ENCODE measurements around the gene PDSS1.
A peak's percentile ranks its signal among the peaks of the same experiment; 100 is the strongest.
"Not testable (repeated sequence)": the region's sequence is repeated elsewhere in the genome, so short reads cannot be mapped to it uniquely, and the experiment has no call there.

Gene PDSS1

GRCh38 chr10:26780793-26781601, 83.5 kb downstream of the PDSS1 start:
- H3K14ac ChIP-seq (ENCODE audit: low read length in 2 of 2): no peak overlapping the region
- no peak overlapping the region for H2BK15ac ChIP-seq (ENCODE audit: low read depth, poor library complexity, severe bottlenecking)
- H2AFZ ChIP-seq (ENCODE audit: low read depth, low read length): peak overlapping the region; percentile 10
- H2BK120ac ChIP-seq (ENCODE audit: low read depth, low read length): no peak overlapping the region
- H2BK12ac ChIP-seq (ENCODE audit: low read length in 2 of 2): no peak overlapping the region
- no peak overlapping the region for H3K23ac ChIP-seq (ENCODE audit: low read length in 2 of 2)
- no peaks in the 10 kb centered on the region for H3K27me3 ChIP-seq (ENCODE audit: control insufficient read depth in 1 of 2, insufficient read depth in 1 of 2, low read length in 2 of 2)
- H3K4me3 ChIP-seq (ENCODE audit: insufficient read depth in 1 of 2, low read depth in 1 of 2, low read length in 2 of 2): peak overlapping the region in 1 of 2 experiments; percentile 45
- DNase-seq: peak; percentile 81
- peaks cover 2% of the 10 kb centered on the region for H3K4me1 ChIP-seq (ENCODE audit: control insufficient read depth, insufficient read depth, low read depth, low read length)
- H4K8ac ChIP-seq (ENCODE audit: low read length): no peak overlapping the region
- H2AK5ac ChIP-seq (ENCODE audit: low read length, severe bottlenecking): no peak overlapping the region
- no peak overlapping the region for H2BK5ac ChIP-seq (ENCODE audit: low read depth, low read length, poor library complexity, severe bottlenecking)
- no peak overlapping the region for H3K18ac ChIP-seq (ENCODE audit: low read depth in 1 of 2, low read length in 2 of 2)
- no peaks in the 10 kb centered on the region for H3K9me3 ChIP-seq (ENCODE audit: control insufficient read depth, low read length)
- no peak overlapping the region for H4K91ac ChIP-seq (ENCODE audit: low read length)
- peaks cover 33% of the 10 kb centered on the region for H3K79me1 ChIP-seq (replicated peaks; ENCODE audit: low read length, poor library complexity, severe bottlenecking)
- peaks cover 0 to 4% of the 10 kb centered on the region in 2 experiments for H3K36me3 ChIP-seq (ENCODE audit: control insufficient read depth in 1 of 2, insufficient read depth in 2 of 2, low read depth in 1 of 2, low read length in 2 of 2)
- peak overlapping the region; percentile 80 for H3K9ac ChIP-seq (ENCODE audit: low read length)
- peak overlapping the region; percentile 65 for H3K27ac ChIP-seq (ENCODE audit: low read length, poor library complexity, severe bottlenecking)
- peak overlapping the region in 1 of 2 experiments; percentile 20 for H3K4ac ChIP-seq (ENCODE audit: low read depth in 1 of 2, low read length in 2 of 2)
- 81% methylated on average over 4 of the region's 4 CpGs for WGBS
- H3K4me2 ChIP-seq (ENCODE audit: low read length, poor library complexity, severe bottlenecking): no peak overlapping the region

DNA sequence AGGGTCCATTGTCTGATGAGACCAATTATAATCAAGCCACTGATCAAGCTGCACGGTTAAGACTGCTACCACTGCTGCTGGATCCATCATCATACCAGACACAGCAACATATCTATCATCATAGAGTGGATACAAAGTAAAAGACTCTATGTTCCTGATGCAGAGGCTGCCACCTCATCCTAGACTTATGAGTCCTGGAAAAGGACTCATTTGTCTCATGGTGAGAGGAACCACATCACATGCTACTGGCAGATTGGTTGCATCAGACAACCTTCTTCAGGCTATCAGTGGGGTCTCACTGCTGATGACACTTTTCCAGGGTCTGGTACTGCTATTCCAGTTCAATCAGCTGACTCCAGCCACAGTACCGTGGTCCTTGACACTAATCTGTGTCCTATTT, 84.3 kb downstream of the PDSS1 start:
- Histone ChIP-seq H3K4me1 (ENCODE audit: control insufficient read depth, insufficient read depth, low read depth, low read length) (peaks cover 2% of the 10 kb centered on the region), H2BK5ac (ENCODE audit: low read depth, low read length, poor library complexity, severe bottlenecking) (no peak overlapping the region), H3K79me1 (replicated peaks; ENCODE audit: low read length, poor library complexity, severe bottlenecking) (peaks cover 34% of the 10 kb centered on the region), H2BK120ac (ENCODE audit: low read depth, low read length) (no peak overlapping the region), H2BK15ac (ENCODE audit: low read depth, poor library complexity, severe bottlenecking) (no peak overlapping the region), H4K91ac (ENCODE audit: low read length) (no peak overlapping the region), H3K4ac (ENCODE audit: low read depth in 1 of 2, low read length in 2 of 2) (no peak overlapping the region), H3K9ac (ENCODE audit: low read length) (peak overlapping the region; percentile 80), H3K23ac (ENCODE audit: low read length in 2 of 2) (no peak overlapping the region), H2BK12ac (ENCODE audit: low read length in 2 of 2) (no peak overlapping the region), H4K8ac (ENCODE audit: low read length) (no peak overlapping the region), H2AFZ (ENCODE audit: low read depth, low read length) (no peak overlapping the region), H2AK5ac (ENCODE audit: low read length, severe bottlenecking) (peak overlapping the region; percentile 23), H3K27me3 (ENCODE audit: control insufficient read depth in 1 of 2, insufficient read depth in 1 of 2, low read length in 2 of 2) (no peaks in the 10 kb centered on the region), H3K18ac (ENCODE audit: low read depth in 1 of 2, low read length in 2 of 2) (no peak overlapping the region), H3K4me2 (ENCODE audit: low read length, poor library complexity, severe bottlenecking) (no peak overlapping the region), H3K14ac (ENCODE audit: low read length in 2 of 2) (no peak overlapping the region), H3K9me3 (ENCODE audit: control insufficient read depth, low read length) (no peaks in the 10 kb centered on the region), H3K27ac (ENCODE audit: low read length, poor library complexity, severe bottlenecking) (no peak overlapping the region), H3K36me3 (ENCODE audit: control insufficient read depth in 1 of 2, insufficient read depth in 2 of 2, low read depth in 1 of 2, low read length in 2 of 2) (peaks cover 0 to 4% of the 10 kb centered on the region in 2 experiments), H3K4me3 (ENCODE audit: insufficient read depth in 1 of 2, low read depth in 1 of 2, low read length in 2 of 2) (peak overlapping the region in 1 of 2 experiments; percentile 45)
- 93% methylated on average over 2 of the region's 2 CpGs for WGBS
- peak; percentile 18 for DNase-seq

DNA sequence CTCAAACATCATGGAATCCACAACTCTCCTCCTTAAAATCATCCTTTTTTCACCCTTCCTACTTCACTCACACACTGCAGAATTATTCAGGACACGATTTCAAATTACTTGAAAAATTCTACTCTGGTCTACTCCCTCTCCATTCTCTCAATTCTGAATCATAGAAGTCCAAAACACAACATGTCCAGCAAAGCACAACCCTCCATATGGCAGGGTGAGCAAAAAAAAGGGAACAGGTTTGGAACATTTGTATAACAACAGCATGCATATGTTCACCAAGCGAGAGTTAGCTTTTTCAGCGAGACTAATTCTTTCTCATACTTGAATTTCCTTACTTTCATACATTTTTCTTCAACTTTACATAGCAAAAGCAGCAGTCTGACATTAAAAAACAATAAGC, 89.9 kb downstream of the PDSS1 start:
- WGBS: 90% methylated on average over 3 of the region's 3 CpGs

GRCh38 chr10:26789779-26790178, 92.3 kb downstream of the PDSS1 start:
- not testable (repeated sequence) for DNase-seq; H3K4me1 ChIP-seq (ENCODE audit: control insufficient read depth, insufficient read depth, low read depth, low read length); H3K14ac ChIP-seq (ENCODE audit: low read length in 2 of 2); H3K4me3 ChIP-seq (ENCODE audit: insufficient read depth in 1 of 2, low read depth in 1 of 2, low read length in 2 of 2); H2AK5ac ChIP-seq (ENCODE audit: low read length, severe bottlenecking); H3K9ac ChIP-seq (ENCODE audit: low read length); H3K4ac ChIP-seq (ENCODE audit: low read depth in 1 of 2, low read length in 2 of 2); H2BK5ac ChIP-seq (ENCODE audit: low read depth, low read length, poor library complexity, severe bottlenecking); H3K23ac ChIP-seq (ENCODE audit: low read length in 2 of 2); H3K27me3 ChIP-seq (ENCODE audit: control insufficient read depth in 1 of 2, insufficient read depth in 1 of 2, low read length in 2 of 2); H2BK120ac ChIP-seq (ENCODE audit: low read depth, low read length); H4K8ac ChIP-seq (ENCODE audit: low read length); H3K27ac ChIP-seq (ENCODE audit: low read length, poor library complexity, severe bottlenecking); H3K9me3 ChIP-seq (ENCODE audit: control insufficient read depth, low read length); H2AFZ ChIP-seq (ENCODE audit: low read depth, low read length); H4K91ac ChIP-seq (ENCODE audit: low read length); H3K4me2 ChIP-seq (ENCODE audit: low read length, poor library complexity, severe bottlenecking); H3K18ac ChIP-seq (ENCODE audit: low read depth in 1 of 2, low read length in 2 of 2); H2BK15ac ChIP-seq (ENCODE audit: low read depth, poor library complexity, severe bottlenecking); H3K36me3 ChIP-seq (ENCODE audit: control insufficient read depth in 1 of 2, insufficient read depth in 2 of 2, low read depth in 1 of 2, low read length in 2 of 2); H2BK12ac ChIP-seq (ENCODE audit: low read length in 2 of 2)
- WGBS: no CpG with 5 or more reads among the region's 2 CpGs
- peaks cover 16% of the 10 kb centered on the region for H3K79me1 ChIP-seq (replicated peaks; ENCODE audit: low read length, poor library complexity, severe bottlenecking)

More for the DNA sequence above, 89.9 kb downstream of the PDSS1 start:
- no peak overlapping the region for H3K4me2 ChIP-seq (ENCODE audit: low read length, poor library complexity, severe bottlenecking)
- H3K14ac ChIP-seq (ENCODE audit: low read length in 2 of 2): no peak overlapping the region
- no peak overlapping the region for H3K23ac ChIP-seq (ENCODE audit: low read length in 2 of 2)
- DNase-seq: no peak
- no peak overlapping the region for H2BK5ac ChIP-seq (ENCODE audit: low read depth, low read length, poor library complexity, severe bottlenecking)
- no peak overlapping the region for H4K8ac ChIP-seq (ENCODE audit: low read length)
- no peak overlapping the region for H3K4me3 ChIP-seq (ENCODE audit: insufficient read depth in 1 of 2, low read depth in 1 of 2, low read length in 2 of 2)
- H2AFZ ChIP-seq (ENCODE audit: low read depth, low read length): no peak overlapping the region
- H4K91ac ChIP-seq (ENCODE audit: low read length): no peak overlapping the region
- H2BK12ac ChIP-seq (ENCODE audit: low read length in 2 of 2): no peak overlapping the region
- H3K9me3 ChIP-seq (ENCODE audit: control insufficient read depth, low read length): no peaks in the 10 kb centered on the region
- no peak overlapping the region for H3K9ac ChIP-seq (ENCODE audit: low read length)
- peaks cover 24% of the 10 kb centered on the region for H3K79me1 ChIP-seq (replicated peaks; ENCODE audit: low read length, poor library complexity, severe bottlenecking)
- H3K27me3 ChIP-seq (ENCODE audit: control insufficient read depth in 1 of 2, insufficient read depth in 1 of 2, low read length in 2 of 2): no peaks in the 10 kb centered on the region
- no peak overlapping the region for H3K18ac ChIP-seq (ENCODE audit: low read depth in 1 of 2, low read length in 2 of 2)
- no peak overlapping the region for H2AK5ac ChIP-seq (ENCODE audit: low read length, severe bottlenecking)
- no peak overlapping the region for H2BK15ac ChIP-seq (ENCODE audit: low read depth, poor library complexity, severe bottlenecking)
- no peak overlapping the region for H3K4ac ChIP-seq (ENCODE audit: low read depth in 1 of 2, low read length in 2 of 2)
- H3K4me1 ChIP-seq (ENCODE audit: control insufficient read depth, insufficient read depth, low read depth, low read length): no peaks in the 10 kb centered on the region
- no peak overlapping the region for H2BK120ac ChIP-seq (ENCODE audit: low read depth, low read length)
- peaks cover 0 to 4% of the 10 kb centered on the region in 2 experiments for H3K36me3 ChIP-seq (ENCODE audit: control insufficient read depth in 1 of 2, insufficient read depth in 2 of 2, low read depth in 1 of 2, low read length in 2 of 2)
- no peak overlapping the region for H3K27ac ChIP-seq (ENCODE audit: low read length, poor library complexity, severe bottlenecking)

Measured in mesenchymal stem cell (in vitro differentiated cells and primary cell).